A673 (cell line): ENCODE results near the gene BCAS4. TPM values are rescaled to one million over a fixed set of nuclear protein-coding genes. Genes with fewer than 3 reads are reported as not detected.
"Not testable (repeated sequence)": the region's sequence is repeated elsewhere in the genome, so short reads cannot be mapped to it uniquely, and the experiment has no call there.

Experiments used
- BruUV-seq: library from RNA; stranded (reverse); fragments of 400-500 nt; replicated peaks from 2 replicates; lab custom pipeline; 2021; lab: Mats Ljungman, UMichigan
- CTCF ChIA-PET: fragments of 300-600 bp; sonication (Branson Sonifier 250); formaldehyde crosslinking; loops from one replicate; lab custom pipeline; 2022; ENCODE audit warnings: antibody characterized with exemption; lab: Charles Lee
- POLR2A ChIA-PET: fragments of 300-600 bp; sonication (Branson Sonifier 250); formaldehyde crosslinking; loops from one replicate; lab custom pipeline; 2022; ENCODE audit warnings: antibody characterized with exemption; ENCODE audit not compliant: low non-redundant PET; lab: Charles Lee
- DNase-seq: peaks from one replicate; pipeline ENCODE4 v3.0.0-alpha.2; 2015; ENCODE audit warnings: low spot score
- H3K27ac ChIP-seq: fragments of 200-600 bp; sonication (generic); 2 replicates; pipeline ENCODE4 v1.5.1; 2016; ENCODE audit warnings: mixed run types, low read depth, mild to moderate bottlenecking, mixed read lengths, antibody characterized with exemption, low read length; ENCODE audit not compliant: poor library complexity, severe bottlenecking
- H3K27me3 ChIP-seq: fragments of 200-600 bp; sonication (generic); replicated peaks from 2 replicates; pipeline ENCODE4 v1.6.1; 2017; ENCODE audit warnings: mixed run types, low read depth, mild to moderate bottlenecking, mixed read lengths, antibody characterized with exemption, low read length; ENCODE audit not compliant: insufficient read depth, poor library complexity
- H3K36me3 ChIP-seq: fragments of 200-600 bp; sonication (generic); 2 replicates; pipeline ENCODE4 v1.6.1; 2016; ENCODE audit warnings: mixed run types, mild to moderate bottlenecking, mixed read lengths, antibody characterized with exemption, low read length; ENCODE audit not compliant: insufficient read depth, poor library complexity, severe bottlenecking
- H3K4me1 ChIP-seq: fragments of 200-600 bp; sonication (generic); 2 replicates; pipeline ENCODE4 v1.6.1; 2017; ENCODE audit warnings: mixed run types, mild to moderate bottlenecking, mixed read lengths, antibody characterized with exemption, low read length; ENCODE audit not compliant: insufficient read depth, poor library complexity, severe bottlenecking
- H3K4me3 ChIP-seq: fragments of 200-600 bp; sonication (generic); 2 replicates; pipeline ENCODE4 v1.5.1; 2016; ENCODE audit warnings: low read depth, mixed run types, mild to moderate bottlenecking, mixed read lengths, low read length; ENCODE audit not compliant: poor library complexity, severe bottlenecking
- H3K9me3 ChIP-seq: fragments of 200-600 bp; sonication (generic); 2 replicates; pipeline ENCODE4 v1.6.1; 2016; ENCODE audit warnings: mixed run types, low read depth, mild to moderate bottlenecking, mixed read lengths, antibody characterized with exemption, low read length; ENCODE audit not compliant: poor library complexity, severe bottlenecking
- CTCF ChIP-seq: fragments of 300-800, 200-600 bp; sonication (generic); conservative IDR thresholded peaks from 2 replicates; pipeline ENCODE4 v1.5.1; 2017; ENCODE audit warnings: low read depth, mild to moderate bottlenecking, antibody characterized with exemption, low read length, moderate library complexity, mixed read lengths
- EZH2 ChIP-seq: fragments of 200-600 bp; sonication (generic); IDR thresholded peaks from 2 replicates; pipeline ENCODE4 v1.6.1; 2017; ENCODE audit warnings: borderline replicate concordance, low read depth, mild to moderate bottlenecking, mixed read lengths, antibody characterized with exemption, low read length; ENCODE audit not compliant: poor library complexity, severe bottlenecking
- intact Hi-C: fragments of 100-400 bp; cut with micrococcal nuclease; formaldehyde crosslinking; loops from one replicate; pipeline ENCODE4 v1.10.0; 2022; ENCODE audit not compliant: unreplicated experiment
- total RNA-seq: library from RNA; stranded (reverse); gene quantifications from 2 replicates; pipeline ENCODE4 v1.2.3, GENCODE V29; 2021

The BCAS4 gene
- total RNA-seq, 1 experiment from 2014 or later: 28.4 TPM

DNA sequence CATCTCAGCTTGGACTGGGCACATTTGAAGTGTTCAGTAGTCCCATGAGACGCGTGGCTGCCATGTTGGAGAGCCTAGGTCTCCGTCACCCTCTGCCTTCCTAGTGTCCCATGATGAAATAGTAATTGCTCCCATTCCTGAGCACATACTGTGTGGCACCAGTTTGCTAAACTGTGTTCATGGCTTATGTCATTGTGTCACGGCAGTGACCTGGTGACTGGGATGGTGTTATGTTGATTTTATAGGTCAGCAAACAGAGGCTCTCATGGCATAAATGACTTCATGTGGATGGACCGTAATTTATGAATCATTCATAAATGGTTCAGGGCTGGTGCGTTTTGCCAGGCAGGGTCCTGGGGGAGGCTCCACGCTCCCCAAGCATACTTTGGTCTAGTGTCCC is 3.8 kb downstream of the BCAS4 start:
- no peaks in the 10 kb centered on the region for H3K27me3 ChIP-seq
- TF ChIP-seq CTCF (no peak), EZH2 (no peak)
- DNase-seq: no peak
- no peak overlapping the region for H3K4me3 ChIP-seq
- H3K27ac ChIP-seq: peak overlapping the region; percentile 2
- CTCF ChIA-PET: no interaction called here
- POLR2A ChIA-PET: interaction anchor here (0.7 kb wide), 1 partner anchor 28 kb away, joined by 3 read pairs; no protein-coding TSS in a partner anchor
- H3K4me1 ChIP-seq: peaks cover 7% of the 10 kb centered on the region
- BruUV-seq: no TSS peak
- H3K9me3 ChIP-seq: no peaks in the 10 kb centered on the region
- intact Hi-C loops: no loop called here
- H3K36me3 ChIP-seq: no peaks in the 10 kb centered on the region

GRCh38 chr20:50799176-50799889 is 4.5 kb downstream of the BCAS4 start:
- intact Hi-C loops: no loop called here
- no peak for TF ChIP-seq EZH2
- no peak for TF ChIP-seq CTCF
- ChIA-PET POLR2A (interaction anchor here (0.7 kb wide), 1 partner anchor 27 kb away, joined by 3 read pairs; no protein-coding TSS in a partner anchor), CTCF (no interaction called here)
- Histone ChIP-seq H3K27ac (peak overlapping the region; percentile 2), H3K27me3 (no peaks in the 10 kb centered on the region), H3K36me3 (no peaks in the 10 kb centered on the region), H3K9me3 (no peaks in the 10 kb centered on the region), H3K4me3 (no peak overlapping the region), H3K4me1 (peaks cover 3% of the 10 kb centered on the region)
- DNase-seq: no peak
- no TSS peak for BruUV-seq

- H3K36me3 ChIP-seq: no peaks in the 10 kb centered on the region
- BruUV-seq: no TSS peak
- DNase-seq: no peak
- H3K27ac ChIP-seq: no peak overlapping the region
- H3K9me3 ChIP-seq: no peaks in the 10 kb centered on the region
- no peaks in the 10 kb centered on the region for H3K4me1 ChIP-seq
- intact Hi-C loops: no loop called here
- TF ChIP-seq EZH2 (no peak), CTCF (no peak)
- H3K4me3 ChIP-seq: no peak overlapping the region
- no peaks in the 10 kb centered on the region for H3K27me3 ChIP-seq
- POLR2A ChIA-PET: no interaction called here
- CTCF ChIA-PET: no interaction called here
These were observed 5.2 kb downstream of the BCAS4 start for GRCh38 chr20:50799890-50800550.

DNA sequence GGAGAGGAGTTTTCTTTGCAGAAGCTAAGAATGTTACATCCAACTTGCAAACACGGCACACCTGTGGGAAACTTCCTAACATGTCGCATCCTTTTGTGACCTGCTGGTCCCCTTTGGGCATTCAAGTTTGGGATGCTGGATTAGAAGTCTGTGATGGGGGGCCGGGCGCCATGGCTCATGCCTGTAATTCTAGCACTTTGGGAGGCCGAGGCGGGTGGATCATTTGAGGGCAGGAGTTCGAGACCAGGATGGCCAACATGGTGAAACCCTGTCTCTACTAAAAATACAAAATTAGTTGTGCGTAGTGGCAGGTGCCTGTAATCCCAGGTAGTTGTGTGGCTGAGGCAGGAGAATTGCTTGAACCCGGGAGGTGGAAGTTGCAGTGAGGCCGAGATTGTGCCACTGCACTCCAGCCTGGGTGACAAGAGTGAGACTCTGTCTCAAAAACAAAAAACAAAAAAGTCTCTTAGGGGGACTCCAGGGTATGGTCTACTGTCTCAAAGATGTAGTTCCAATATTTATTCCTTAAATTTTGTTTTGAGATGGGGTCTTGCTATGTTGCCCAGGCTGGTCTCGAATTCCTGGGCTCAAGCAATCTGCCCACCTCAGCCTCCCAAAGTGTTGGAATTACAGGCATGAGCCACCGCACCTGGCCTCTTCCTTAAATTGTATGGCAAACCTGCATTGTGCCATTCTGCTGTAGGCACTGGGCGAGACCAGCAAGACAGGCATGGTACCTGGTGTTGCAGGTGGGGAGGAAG is 6.3 kb downstream of the BCAS4 start:
- H3K4me1 ChIP-seq, BruUV-seq, H3K9me3 ChIP-seq, H3K27me3 ChIP-seq, H3K36me3 ChIP-seq, intact Hi-C loops, DNase-seq, H3K4me3 ChIP-seq, H3K27ac ChIP-seq: not testable (repeated sequence)
- ChIA-PET CTCF (interaction anchor here (0.5 kb wide), 1 partner anchor 8 kb away, joined by 6 read pairs; no protein-coding TSS in a partner anchor), POLR2A (interaction anchor here (0.8 kb wide), 1 partner anchor 84 kb away, joined by 3 read pairs; no protein-coding TSS in a partner anchor)
